ENCODE measurements around the gene UQCC3.
A peak's percentile ranks its signal among the peaks of the same experiment; 100 is the strongest.
"Not testable (repeated sequence)": the region's sequence is repeated elsewhere in the genome, so short reads cannot be mapped to it uniquely, and the experiment has no call there.

Gene UQCC3
- total RNA-seq, result 5.4 to 12.1 (median 10.3) reads per million in 3 experiments

GRCh38 chr11:62671608-62672389 lies at the start of gene UQCC3, which contains the start of gene LBHD1:
Gene UQCC3 (plus strand): TSS chr11:62671673. CDS start chr11:62671746, 73 bp downstream.
Gene LBHD1 (minus strand): TSS chr11:62672267. CDS start chr11:62670031, 2,236 bp downstream.
- DNase-seq, result peak; percentile 67

GRCh38 chr11:62622476-62623089 lies 48.9 kb upstream of the UQCC3 start:
- no peak for DNase-seq

- no peak for DNase-seq
Measured at GRCh38 chr11:62627713-62628112, 43.8 kb upstream of the UQCC3 start.

- DNase-seq, result no peak
Measured at GRCh38 chr11:62632492-62632891, 39.0 kb upstream of the UQCC3 start.

- no peak for DNase-seq
Measured at GRCh38 chr11:62644220-62644619, 27.3 kb upstream of the UQCC3 start.

GRCh38 chr11:62645671-62645945 lies 25.9 kb upstream of the UQCC3 start:
- DNase-seq, result no peak

- DNase-seq, result peak; percentile 96
Measured at GRCh38 chr11:62645946-62646824, 25.3 kb upstream of the UQCC3 start, which contains the start of gene GANAB. Gene GANAB (minus strand): TSS chr11:62646613. CDS start chr11:62646599, 14 bp downstream.

- no peak for DNase-seq
Measured at GRCh38 chr11:62646825-62647608, 24.5 kb upstream of the UQCC3 start.

- no peak for DNase-seq
Measured at GRCh38 chr11:62647609-62648005, 23.9 kb upstream of the UQCC3 start.

GRCh38 chr11:62648185-62648966 lies 23.1 kb upstream of the UQCC3 start:
- no peak for DNase-seq

GRCh38 chr11:62648967-62649364 lies 22.5 kb upstream of the UQCC3 start:
- DNase-seq, result no peak

- no peak for DNase-seq
Measured at GRCh38 chr11:62649486-62649885, 22.0 kb upstream of the UQCC3 start.

GRCh38 chr11:62650283-62650682 lies 21.2 kb upstream of the UQCC3 start:
- DNase-seq, result not testable (repeated sequence)

- DNase-seq, result no peak
Measured at GRCh38 chr11:62652161-62653006, 19.1 kb upstream of the UQCC3 start.

GRCh38 chr11:62654297-62654696 lies 17.2 kb upstream of the UQCC3 start:
- DNase-seq, result no peak

- DNase-seq, result no peak
Measured at GRCh38 chr11:62656796-62657429, 14.6 kb upstream of the UQCC3 start.

GRCh38 chr11:62664405-62665074 lies 6.9 kb upstream of the UQCC3 start:
- no peak for DNase-seq

GRCh38 chr11:62665075-62665598 lies 6.3 kb upstream of the UQCC3 start, which contains the start of the genes C11orf98 and CSKMT:
Gene C11orf98 (minus strand): TSS chr11:62665210. CDS start chr11:62665169, 41 bp downstream.
Gene CSKMT (plus strand): TSS chr11:62665312. CDS start chr11:62665880, 568 bp downstream.
- peak; percentile 94 for DNase-seq
